Activated CD8-positive, alpha-beta memory T cell treated with anti-CD3 and anti-CD28 coated beads for 48 hours (primary cell): ENCODE results near the gene NPTXR.

ENCODE experiments used
- DNase-seq, 3 experiments: peaks; one replicate each; pipeline ENCODE4 v3.0.0-alpha.2; 2020; ENCODE audit warnings: low read depth in 2 of 3, low spot score in 2 of 3

Gene NPTXR

DNA sequence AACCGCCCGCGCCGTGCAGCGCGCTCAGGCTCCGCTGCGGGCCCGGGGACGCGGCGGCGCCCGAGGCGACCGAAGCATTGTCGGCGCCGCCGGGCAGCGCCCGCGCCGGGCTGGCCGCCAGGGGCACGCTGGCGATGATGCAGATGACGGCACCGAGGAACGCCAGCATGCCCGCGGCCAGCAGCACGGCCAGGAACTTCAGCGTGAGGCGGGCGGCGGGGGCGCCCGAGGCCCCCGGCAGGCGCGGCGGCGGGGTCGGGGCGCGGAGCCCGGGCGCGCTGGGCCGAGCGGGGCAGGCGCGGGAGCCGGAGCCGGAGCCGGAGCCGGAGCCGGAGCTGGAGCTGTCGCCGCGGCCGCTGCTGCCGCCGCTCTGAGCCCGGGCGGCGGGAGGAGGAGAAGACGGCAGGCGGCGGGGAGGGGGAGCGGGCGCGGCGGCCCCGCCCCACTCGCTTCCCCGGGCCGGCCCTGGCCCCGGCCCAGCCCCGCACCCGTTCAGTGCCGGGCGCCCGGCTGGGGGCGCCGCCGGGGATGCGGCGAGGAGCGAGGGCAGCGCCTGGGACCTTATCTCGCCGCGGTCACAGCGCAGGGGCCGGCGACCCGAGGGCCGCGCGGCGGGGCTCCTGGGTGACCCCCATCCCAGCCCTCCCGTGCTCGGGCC, at the start of gene NPTXR:
Gene NPTXR (minus strand): TSS at position 372 of the 658 bp plus-strand sequence.
- no peak for DNase-seq

DNA sequence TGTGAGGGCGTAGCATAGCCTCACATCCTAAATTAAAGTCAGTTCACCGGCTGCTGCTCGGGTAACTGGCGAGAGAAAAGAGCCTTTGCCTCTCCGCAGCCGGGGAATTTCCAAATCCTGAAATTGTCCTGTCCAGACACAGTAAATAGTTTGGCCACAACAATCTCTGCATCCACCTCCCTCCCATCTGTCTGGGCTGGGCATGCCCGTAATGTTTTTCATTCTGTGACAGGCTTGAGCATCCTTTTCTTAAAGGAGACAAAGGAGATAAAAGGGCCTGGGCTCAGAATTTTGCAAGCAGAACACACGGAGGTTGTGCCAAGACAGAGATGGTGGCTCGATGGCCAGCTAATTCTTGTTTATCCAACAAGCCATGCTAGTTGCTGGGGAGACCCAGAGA, 47.4 kb upstream of the NPTXR start:
- no peak for DNase-seq

DNA sequence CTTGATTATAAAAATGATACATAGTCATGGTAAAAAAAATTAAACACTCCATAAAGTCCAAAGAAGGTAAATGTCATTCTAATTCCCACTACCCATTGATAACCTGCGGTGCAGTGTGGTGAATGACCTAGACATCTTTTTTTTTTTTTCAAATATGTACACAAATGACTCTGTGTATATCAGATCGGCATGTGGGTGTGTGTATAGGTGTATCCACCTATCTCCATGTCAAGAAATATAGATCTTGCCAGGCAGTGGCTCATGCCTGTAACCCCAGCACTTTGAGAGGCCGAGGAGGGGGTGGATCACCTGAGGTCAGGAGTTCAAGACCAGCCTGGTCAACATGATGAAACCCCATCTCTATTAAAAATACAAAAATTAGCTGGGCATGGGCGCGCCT, 46.5 kb upstream of the NPTXR start:
- DNase-seq: no peak

DNA sequence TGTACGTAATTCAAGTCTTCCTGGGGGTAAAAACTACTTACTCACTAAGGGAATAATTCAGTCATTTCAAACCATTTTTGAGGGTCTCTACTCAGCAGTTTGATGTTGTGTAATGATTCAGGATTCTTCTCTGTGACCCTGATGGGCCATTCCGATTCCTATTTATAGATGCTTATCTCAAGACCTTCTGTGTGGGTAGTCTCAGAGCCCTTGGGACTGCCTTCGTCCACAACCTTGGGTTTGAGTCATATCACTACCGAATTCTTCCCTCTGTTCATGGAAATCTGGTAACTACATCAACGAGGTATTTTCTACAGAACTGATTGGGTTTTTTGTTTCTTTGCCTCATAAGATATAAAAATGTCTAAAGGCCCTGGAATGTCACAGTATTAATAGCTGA, 42.5 kb upstream of the NPTXR start:
- DNase-seq: no peak

DNA sequence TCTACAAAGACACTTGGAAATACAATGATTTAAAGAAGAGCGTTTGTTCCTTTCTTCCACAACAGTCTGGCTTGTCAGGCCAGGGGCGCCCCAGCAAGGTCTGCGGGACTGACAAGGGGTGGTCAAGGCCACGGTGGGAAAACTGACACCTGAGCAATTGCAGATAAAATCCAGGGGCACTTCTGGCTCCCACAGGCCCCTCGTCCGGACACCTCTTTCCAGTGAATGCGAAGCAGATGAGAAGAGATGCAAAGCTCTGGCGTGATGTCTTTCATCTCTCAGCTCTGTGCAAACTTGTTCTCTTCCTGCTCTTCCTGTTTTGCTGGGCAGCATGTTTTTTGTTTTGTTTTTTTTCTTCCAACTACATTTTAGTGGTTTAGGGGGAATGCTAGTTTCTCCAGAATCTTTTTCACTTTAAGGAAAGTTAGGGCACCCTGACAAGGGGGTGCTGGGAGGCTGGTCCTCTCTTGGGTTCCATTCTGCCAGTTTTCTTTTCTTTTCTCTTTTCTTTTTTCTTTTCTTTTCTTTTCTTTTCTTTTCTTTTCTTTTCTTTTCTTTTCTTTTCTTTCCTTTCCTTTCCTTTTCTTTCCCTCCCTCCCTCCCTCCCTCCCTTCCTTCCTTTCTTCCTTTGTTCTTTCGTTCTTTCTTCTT, 39.3 kb upstream of the NPTXR start:
- DNase-seq: no peak

DNA sequence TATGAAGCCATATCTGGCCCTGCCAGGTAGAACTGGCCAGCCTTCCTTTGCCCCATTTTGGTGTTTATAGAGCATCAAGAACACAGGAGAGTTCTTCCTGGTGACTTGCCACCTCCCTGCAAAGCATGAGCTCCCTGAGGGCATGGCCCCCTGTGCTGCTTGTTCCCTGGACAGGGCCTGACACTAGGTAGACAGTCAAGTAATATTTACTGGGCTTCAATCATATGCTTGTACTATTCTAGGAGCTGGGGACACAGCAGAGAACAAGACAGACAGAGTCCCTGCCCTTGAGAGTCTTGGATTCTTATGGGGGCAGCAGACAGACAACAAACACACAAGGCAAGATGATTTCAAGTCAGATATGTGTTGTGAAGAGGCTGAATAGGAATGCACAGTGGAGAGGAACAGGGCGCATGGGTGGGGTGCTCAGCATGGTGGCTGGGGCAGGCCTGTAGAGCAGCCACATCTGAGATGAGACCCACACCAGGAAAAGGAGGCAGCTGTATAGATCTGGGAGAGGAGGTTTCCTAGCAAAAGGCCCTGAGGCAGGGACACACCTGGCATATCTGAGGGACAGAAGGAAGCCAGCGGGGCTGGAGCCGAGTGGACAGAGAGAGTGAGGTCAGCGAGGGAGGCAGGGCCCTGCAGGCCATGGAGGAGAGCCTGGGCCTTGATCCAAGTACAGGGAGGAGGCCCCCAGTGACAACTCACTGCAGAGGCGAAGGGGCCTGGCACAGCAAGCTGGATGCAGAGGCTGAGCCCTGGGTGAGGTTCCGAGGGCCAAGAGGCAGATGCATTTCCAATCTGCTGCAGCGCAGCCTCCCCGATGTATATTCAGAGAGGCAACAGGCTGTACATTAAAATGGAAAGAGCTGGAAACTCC, 38.4 kb upstream of the NPTXR start:
- no peak for DNase-seq

DNA sequence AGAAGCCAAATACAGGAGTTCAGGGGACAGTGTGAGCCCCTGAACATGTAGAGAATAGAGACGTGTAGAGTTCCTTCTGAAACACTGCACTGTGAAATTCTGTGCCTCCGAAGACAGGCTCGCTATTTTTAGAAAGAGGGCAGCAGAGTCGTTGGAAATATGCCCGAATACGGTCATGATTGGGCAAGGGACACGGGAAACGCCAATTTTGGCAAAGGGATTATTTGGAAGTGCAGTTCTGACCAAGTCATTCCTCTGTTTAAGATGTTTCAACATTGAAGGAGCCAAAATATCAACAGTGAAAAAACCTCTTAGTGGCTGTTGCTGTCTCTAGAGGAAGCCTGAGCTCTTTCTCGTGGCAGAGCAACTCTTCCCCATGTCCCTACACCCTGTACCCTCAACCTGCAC, 37.6 kb upstream of the NPTXR start:
- DNase-seq: no peak

DNA sequence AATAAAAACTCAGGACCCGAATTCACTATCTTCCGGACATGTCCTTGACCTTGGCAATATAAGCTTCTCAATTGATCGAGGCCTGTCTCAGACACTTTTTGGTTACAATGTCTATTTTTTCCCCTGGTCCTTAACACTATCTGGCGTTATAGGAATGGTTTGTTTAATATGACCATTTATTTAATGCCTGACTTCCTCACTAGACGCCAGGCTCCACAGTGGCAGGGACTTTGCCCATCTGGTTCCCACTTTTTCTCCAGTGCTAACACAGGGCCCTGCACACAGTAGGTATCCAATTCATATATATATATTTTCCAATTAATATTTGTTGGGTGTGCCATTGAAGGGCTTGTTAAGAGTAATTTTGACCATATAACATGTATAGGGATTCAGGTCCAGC, 36.1 kb upstream of the NPTXR start:
- no peak for DNase-seq

DNA sequence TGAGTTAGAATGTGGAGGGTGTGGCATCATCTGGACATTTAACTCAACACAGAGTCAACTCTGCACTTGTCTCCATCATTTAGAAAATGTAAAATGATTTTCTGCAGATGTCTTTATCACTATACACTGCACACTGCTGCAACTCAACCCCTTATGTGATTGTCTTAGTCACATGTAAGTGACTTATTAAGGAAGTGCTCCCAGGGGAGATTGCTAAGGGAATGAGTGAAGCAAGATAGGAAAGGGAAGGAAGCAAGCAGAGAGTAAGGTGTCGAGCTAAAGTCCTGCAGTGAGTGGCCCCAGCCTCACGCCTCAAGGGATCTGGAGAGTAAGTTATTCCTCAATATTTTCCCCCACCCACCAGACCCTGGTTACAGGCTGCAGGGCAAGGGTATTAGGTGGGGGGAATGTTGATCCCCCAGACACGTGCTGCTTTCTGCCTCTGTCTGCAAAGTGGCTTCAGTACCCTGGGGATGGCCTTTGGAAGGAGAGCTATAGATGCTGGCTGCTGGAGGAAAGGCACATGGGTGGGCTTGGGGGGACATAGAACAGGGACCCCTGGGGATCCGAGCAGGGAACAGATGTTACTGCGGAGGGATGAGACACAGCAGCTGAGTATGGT, 35.4 kb upstream of the NPTXR start:
- DNase-seq: no peak

DNA sequence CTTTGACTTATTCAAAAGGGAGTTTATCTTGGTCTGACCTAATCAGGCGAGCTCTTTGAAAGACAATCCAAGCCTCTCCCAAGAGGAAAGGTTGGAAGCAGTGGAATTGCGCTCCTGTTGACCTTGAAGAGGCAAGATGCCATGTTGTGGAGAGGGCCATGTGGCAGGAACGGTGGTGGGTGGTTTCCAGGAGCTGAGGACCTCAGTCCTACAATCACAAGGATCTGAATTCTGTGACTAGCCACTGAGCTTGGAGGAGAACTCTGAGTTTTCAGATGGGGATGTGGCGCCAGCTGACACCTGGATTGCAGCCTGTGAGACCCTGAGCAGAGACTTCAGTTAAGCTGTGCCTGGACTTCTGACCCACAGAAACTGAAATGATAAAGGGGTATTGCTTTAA, 34.2 kb upstream of the NPTXR start:
- no peak for DNase-seq

DNA sequence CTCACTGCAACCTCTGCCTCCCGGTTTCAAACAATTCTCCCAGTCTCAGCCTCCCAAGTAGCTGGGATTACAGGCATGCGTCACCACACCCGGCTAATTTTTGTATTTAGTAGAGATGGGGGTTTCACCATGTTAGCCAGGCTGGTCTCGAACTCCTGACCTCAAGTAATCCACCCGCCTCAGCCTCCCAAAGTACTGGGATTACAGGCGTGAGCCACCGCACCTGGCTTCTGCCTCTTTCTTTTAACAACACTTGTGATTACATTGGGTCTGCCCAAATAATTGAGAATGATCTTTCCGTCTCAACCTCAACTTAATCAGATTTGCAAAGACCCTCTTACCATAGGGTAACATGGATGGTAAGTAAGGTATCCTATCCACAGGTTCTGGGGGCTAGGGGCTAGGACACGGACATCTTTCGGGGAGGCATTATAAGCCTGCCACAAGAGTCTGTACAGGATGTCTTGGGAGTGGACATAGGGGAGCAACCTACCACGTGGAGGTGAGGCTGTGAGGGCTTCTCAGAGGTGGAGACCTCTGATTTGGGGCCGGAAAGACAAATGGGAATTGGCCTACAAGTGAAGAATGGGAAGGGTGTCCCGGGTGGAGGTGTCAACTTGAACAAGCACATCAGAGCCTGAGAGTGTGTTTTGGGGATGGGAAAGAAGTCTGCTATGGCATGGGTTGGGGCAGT, 30.8 kb upstream of the NPTXR start:
- no peak for DNase-seq

DNA sequence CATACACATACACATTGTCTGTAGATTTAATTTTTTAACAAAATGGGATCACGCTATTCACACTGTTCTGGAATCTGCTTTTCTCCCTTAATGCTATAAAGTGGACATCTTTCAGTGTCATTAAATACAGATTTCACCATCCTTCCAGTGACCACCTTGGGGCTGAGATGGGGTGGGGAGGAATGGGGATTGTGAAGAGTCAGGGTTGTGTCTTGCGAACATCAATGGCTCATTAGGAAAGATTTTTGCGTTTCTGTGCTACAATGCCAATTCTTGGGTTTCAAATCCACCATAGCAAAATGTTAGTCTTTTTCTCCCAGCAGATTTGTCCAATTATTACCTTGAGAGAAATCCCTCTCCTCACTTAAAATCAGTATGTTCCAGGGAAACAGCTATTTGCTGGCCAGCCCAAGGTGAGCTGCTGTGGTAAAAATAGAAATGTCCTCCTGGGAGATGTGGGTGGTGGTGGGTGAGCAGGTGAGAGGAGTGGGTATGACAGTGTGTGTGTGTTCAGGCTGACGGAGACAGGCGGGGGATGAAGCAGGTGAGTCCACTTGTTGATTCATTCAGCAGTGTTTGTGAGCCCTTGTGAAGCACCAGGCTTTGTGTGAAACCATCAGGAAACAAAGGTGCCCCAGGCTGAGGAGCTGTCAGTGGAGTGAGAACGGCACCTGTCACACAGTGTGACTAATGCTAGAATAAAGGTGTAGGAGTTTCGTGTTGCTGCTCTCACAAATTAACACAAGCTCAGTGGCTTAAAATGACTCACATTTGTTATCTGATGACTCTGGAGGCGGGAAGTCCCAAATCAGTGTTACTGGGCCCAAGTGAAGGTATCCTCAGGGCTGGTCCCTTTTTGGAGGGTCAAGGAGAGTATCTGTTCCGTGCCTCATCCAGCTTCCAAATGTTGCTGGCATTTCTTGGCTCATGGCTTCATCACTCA, 29.9 kb upstream of the NPTXR start:
- DNase-seq: peak in 1 of 3 experiments; percentile 40

DNA sequence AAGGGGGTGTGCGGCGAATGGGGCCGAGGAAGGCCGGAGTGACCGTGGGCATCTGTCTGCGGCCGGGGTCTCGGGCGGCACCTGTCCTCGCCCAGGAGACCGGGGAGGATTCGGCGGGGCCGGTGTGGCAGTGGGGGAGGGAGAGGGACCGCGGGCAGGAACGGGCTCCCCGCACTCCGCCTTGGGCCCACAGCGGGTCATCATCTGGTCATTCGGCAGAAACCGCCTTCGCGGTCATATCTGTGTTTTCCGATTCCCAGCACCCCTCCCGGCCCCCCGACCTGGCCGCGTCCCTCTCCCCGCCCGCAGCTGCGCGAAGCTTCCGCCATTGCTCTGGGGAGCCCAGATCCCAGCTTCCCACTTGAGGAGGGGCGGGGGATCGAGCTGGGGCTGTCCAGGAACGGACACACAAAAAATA, 29.0 kb upstream of the NPTXR start:
- DNase-seq: no peak

DNA sequence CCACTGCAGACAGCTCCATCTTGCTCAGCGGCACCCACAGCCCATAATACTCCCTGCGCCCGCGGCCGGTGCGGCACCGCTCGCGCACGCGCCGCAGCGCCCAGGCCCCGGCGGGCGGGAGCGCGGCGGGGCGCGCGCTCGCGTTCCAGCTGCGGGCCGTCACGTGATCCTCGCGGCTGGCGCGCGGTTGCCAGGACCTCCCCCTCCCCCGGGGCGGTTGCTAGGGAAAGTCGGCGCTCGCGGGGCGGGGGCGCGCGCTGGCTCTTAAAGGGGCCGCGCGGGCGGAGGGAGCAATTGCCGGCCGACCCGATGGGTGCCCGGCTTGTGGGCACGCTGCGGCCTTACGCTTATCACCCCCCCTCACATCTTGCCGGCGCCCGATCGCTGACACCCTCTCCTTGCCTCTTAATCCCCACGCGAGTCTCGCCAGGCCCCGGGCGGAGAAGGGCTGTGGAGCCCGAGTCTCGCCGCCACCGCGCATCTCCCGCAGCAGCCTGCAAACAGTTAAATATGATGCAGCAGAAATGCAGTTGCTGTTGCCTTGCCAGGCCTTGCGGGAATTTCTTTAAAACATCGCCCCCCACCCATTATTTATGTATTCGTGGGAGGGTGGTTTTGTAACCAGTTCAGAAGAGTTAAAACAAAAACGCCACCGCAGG, 28.5 kb upstream of the NPTXR start, which contains the start of gene CBX6:
Gene CBX6 (minus strand): TSS at position 45 of the 659 bp plus-strand sequence. CDS start 26 bp downstream, at position 19.
- peak; percentile 87 to 94 (median 87) for DNase-seq

DNA sequence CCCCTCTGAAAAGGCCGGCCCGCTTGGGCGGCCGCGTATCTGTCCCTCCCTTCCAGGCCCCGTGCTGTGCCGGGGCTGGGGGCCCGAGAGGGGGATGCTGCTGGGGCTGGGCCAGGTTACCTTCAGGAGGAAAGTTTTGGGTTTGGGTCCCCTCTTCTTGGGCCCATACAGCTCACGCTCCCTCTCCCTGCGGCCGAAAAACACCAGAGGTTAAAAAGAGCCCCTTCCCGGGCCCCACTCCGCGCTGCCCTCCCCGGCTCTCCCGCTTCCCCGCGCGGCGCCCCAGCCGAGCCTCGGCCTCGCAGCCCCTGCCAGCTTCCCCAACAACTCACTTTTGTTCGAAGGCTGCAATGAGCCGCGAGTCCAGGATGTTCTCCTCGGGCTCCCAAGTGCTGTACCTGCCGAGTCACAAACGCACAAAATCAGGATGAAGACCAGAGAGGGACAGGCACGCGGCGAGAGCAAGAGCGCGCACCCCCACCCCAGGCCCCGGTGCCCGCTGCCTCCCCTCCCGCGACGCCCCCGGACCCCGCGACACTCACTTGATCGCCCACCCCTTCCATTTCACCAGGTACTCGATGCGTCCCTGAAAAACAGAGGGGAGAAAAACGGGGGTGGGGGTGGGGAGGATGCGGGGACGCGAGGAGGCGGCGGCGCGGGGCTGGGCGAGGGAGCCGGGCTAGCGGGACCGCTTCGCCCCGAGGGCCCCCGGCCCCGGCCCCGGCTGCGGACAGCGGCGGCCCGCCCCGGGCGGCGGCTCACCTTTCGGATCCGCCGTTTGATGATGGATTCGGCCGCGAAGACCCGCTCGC, 27.7 kb upstream of the NPTXR start:
- DNase-seq: no peak

DNA sequence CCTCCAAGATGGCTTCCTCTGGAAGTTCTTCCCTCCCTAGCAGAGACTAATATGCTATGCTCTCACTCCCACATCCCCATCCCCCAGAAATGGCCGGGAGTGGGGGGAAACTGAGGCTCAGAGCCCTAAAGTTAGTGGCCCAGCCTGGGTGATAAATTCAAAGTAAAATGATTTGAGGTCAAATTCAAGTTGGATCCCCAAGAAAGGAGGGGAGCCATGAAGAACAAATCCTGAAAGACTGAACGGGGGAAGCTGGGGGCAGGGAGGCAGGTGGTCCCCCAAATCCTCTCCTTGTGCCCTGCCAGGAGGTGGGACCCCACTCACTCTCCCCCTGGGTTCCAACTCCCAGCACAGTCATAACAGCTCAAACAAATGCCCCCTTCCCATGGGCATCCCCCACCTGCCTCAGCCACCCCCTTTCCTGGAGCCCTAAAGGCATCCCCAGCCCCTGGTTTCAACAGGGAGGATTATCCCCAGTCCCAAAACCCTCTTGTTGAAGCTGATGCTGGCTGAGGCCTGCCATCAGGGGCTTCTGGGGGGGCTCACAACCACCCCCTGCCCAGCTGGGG, 27.0 kb upstream of the NPTXR start:
- DNase-seq: no peak

DNA sequence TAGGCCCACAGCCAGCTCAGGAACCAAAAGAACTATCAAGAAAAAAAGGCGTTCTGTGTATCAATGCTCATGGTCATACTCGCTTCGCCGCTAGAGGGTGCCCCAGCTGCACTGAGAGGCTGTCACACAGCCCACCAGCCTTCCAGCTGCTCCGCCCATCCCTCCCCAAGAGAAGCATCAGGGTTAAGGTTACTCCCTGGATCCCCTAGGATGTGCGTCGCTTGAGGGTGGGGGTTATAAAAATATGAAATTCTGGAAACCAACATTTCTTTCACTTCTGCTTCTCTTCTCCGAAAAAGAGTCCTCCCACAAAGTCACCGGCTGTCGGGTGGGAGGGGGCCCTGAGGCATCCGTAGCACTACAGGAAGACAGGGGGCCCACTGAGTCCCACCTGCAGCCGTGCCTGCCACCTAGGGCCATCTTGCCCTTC, 26.5 kb upstream of the NPTXR start:
- peak; percentile 66 to 78 (median 70) for DNase-seq

DNA sequence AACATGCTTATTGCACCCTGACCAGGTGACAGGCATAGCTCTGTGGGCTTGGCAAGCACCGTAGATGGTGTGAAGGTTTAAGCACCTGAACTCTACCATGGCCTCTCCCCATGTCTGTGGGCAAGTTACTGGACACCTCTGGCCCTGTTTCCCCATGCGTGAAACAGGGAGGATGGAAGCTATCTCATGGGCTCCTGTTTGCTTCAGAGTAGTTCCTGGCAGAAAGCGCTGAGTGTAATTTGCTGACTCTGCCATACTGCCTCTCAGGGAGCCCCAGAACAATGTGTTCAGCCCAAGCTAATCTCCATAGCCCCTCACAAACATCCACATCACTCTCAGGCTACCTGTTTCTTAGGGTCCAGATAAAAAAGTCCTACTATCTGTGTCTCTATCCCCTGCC, 25.8 kb upstream of the NPTXR start:
- no peak for DNase-seq
